Ovary (tissue), 9 donors: ENCODE results near the gene CAPZA1. TPM values are rescaled to one million over a fixed set of nuclear protein-coding genes. Genes with fewer than 3 reads are reported as not detected.

ENCODE experiments used
- DNase-seq, 5 donors: peaks; one replicate each; pipeline ENCODE4 v3.0.0-alpha.2; 2019 to 2020
- H3K27ac ChIP-seq, 2 donors: fragments of 200-600 bp; one replicate each; pipeline versions ENCODE4 v1.5.1 to v1.8.0; 2019 to 2022
- H3K27me3 ChIP-seq: fragments of 200-600 bp; one replicate; pipeline ENCODE4 v1.8.0; 2022
- H3K36me3 ChIP-seq: fragments of 200-600 bp; sonication (generic); one replicate; pipeline ENCODE4 v1.5.1; 2019
- H3K4me1 ChIP-seq: one replicate; pipeline ENCODE4 v1.8.1; 2013; ENCODE audit warnings: mild to moderate bottlenecking, moderate library complexity; ENCODE audit not compliant: insufficient read depth
- H3K4me3 ChIP-seq: fragments of 200-600 bp; sonication (generic); one replicate; pipeline ENCODE4 v1.5.1; 2017
- H3K9me3 ChIP-seq, 2 donors: fragments of 200-600 bp in 1 of 2; sonication (generic) in 1 of 2; one replicate each; pipeline versions ENCODE4 v1.5.1 to v1.8.1; 2013 to 2019; ENCODE audit warnings: mild to moderate bottlenecking in 1 of 2, moderate library complexity in 1 of 2
- EP300 ChIP-seq: sonication (generic); formaldehyde crosslinking; IDR thresholded peaks from one replicate; pipeline ENCODE4 v1.6.1; 2017; ENCODE audit warnings: antibody characterized with exemption
- POLR2A ChIP-seq: fragments of 450-650 bp; IDR thresholded peaks from one replicate; pipeline ENCODE4 v1.6.1; 2017; ENCODE audit warnings: antibody characterized with exemption, mild to moderate bottlenecking, moderate library complexity
- WGBS, 3 donors: extraction: QIAGEN DNeasy Blood & Tissue Kit in 1 of 3; methylation state at CpG; one replicate each; pipeline versions ENCODE4 v1.1.5 to v1.1.7; 2013 to 2017; 5-methylcytosine and 5-hydroxymethylcytosine counted together
- intact Hi-C, 4 donors: fragments of 100-400 bp; cut with DNase I; formaldehyde crosslinking; loops; one replicate each; pipeline versions ENCODE4 v1.11.0 to v1.15.1; 2022 to 2023
- polyA plus RNA-seq, 2 donors: library from polyadenylated mRNA; stranded (reverse); fragments of 200-250 nt in 1 of 2; fragments of 350-450 nt in 1 of 2; fragmentation: Illumina TruSeq in 1 of 2; extraction: RNeasy Lipid Tissue Mini Kit (QIAGEN cat#74804) in 1 of 2; gene quantifications; one replicate each; pipeline ENCODE4 v1.2.3, GENCODE V29; 2013 to 2014
- total RNA-seq, 7 donors: library from RNA; depleted of rRNA in 2 of 7; stranded (reverse); fragments of >200 nt in 2 of 7; fragmentation: NEBNext Ultra II Directional in 3 of 7; extraction: Animal tissue kit (Norgen Biotek cat#: 25700) in 3 of 7; gene quantifications; one replicate each; pipeline versions ENCODE4 v1.1.0 to v1.2.4, GENCODE V29; 2016 to 2023
- TF ChIP-seq, protein P1 (sequence below), 3 donors: fragments of 450-650 bp in 2 of 3; fragments of 200-600 bp in 1 of 3; IDR thresholded peaks; one replicate each; pipeline versions ENCODE4 v1.5.1 to v1.8.0; 2016 to 2022; ENCODE audit warnings: antibody characterized with exemption in 3 of 3, mild to moderate bottlenecking in 1 of 3
- donor health status: DM: no; HTN: no; CAD: no; lungs with moderate emphysema.
- donor health status: DM: no; HTN: no; CAD: no.
- donor health status: Bipolar disorder and iron deficiency.
- donor health status: DM: yes; HTN: yes; CAD: no.
- donor health status: DM: no; HTN: no; CAD: no.
- donor health status: DM: yes; HTN: yes; CAD: no.

CAPZA1 gene
- total and polyA plus RNA-seq, 9 donors, result 31.3 to 81.2 (median 66.9) TPM

DNA sequence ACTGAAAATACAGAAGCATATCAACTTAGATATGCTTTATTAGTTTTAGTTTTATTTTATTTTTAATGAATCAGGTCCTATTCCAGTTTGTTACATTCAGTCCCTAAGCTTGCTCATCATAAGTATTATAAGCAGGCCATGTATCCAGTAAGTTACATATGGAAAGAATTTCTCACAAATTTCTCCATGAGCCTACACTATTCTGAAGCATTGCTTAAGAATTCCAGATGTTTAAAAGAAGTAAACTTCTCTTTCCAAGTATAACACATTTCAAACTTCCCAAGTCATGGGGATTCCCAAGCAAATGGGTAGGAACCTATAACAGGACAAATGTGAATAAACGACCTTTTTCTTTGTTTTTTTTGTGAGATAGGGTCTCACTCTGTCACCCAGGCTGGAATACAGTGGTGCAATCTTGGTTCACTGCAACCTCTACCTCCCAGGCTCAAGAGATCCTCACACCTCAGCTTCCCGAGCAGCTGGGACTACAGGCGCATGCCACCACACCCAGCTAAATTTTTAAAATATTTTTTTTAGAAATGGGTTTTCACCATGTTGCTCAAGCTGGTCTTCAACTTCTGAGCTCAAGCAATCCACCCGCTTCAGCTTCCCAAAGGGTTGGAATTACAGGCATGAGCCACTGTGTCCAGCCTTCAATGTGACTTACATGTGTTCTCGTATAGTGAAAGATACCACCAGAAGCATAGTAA, 39.7 kb upstream of the CAPZA1 start:
- H3K4me3 ChIP-seq, result no peak overlapping the region
- 86 to 87% (median 87%) methylated on average over 5 of the region's 5 CpGs for WGBS, 3 donors
- H3K4me1 ChIP-seq, result no peaks in the 10 kb centered on the region
- no peaks in the 10 kb centered on the region for H3K27me3 ChIP-seq
- no peaks in the 10 kb centered on the region for H3K9me3 ChIP-seq
- DNase-seq, result no peak
- no peak overlapping the region for H3K27ac ChIP-seq
- intact Hi-C loops, result no loop called here
- TF ChIP-seq EP300 (no peak), POLR2A (no peak)
- TF ChIP-seq, protein P1, sequence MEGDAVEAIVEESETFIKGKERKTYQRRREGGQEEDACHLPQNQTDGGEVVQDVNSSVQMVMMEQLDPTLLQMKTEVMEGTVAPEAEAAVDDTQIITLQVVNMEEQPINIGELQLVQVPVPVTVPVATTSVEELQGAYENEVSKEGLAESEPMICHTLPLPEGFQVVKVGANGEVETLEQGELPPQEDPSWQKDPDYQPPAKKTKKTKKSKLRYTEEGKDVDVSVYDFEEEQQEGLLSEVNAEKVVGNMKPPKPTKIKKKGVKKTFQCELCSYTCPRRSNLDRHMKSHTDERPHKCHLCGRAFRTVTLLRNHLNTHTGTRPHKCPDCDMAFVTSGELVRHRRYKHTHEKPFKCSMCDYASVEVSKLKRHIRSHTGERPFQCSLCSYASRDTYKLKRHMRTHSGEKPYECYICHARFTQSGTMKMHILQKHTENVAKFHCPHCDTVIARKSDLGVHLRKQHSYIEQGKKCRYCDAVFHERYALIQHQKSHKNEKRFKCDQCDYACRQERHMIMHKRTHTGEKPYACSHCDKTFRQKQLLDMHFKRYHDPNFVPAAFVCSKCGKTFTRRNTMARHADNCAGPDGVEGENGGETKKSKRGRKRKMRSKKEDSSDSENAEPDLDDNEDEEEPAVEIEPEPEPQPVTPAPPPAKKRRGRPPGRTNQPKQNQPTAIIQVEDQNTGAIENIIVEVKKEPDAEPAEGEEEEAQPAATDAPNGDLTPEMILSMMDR (IDR thresholded peaks at IDR 0.05), result no peak
- H3K36me3 ChIP-seq, result no peaks in the 10 kb centered on the region

DNA sequence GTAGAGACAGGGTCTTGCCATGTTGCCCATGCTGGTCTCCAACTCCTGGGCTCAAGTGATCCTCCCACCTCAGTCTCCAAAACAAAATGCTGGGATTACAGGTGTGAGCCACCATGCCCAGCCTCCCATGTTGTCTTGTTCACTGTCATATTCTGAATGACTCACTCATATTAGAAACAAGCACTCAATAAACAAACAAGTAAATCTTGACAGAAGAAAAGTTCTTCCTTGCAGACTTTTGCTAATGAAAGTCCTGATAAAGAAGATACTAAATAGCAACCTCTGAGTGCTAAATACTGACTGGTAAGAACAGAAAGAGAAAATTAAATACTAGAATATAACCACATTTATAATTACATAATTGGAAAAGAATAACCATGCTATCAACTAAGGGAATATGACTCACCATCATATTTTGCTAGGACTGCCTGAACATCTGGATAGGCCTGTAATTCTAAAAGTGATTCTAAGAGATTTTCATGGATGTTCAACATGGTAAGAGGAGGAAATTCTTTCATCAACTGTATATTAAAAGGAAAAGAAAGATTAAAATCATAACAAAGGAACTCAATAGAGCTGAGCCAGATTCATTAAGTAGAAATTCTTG, 37.9 kb upstream of the CAPZA1 start:
- intact Hi-C loops, result no loop called here
- H3K4me1 ChIP-seq, result no peaks in the 10 kb centered on the region
- no peak for DNase-seq
- TF ChIP-seq EP300, result no peak
- TF ChIP-seq POLR2A, result no peak
- TF ChIP-seq, protein P1 (IDR thresholded peaks at IDR 0.05), result no peak
- H3K4me3 ChIP-seq, result no peak overlapping the region
- no peaks in the 10 kb centered on the region for H3K27me3 ChIP-seq
- no peaks in the 10 kb centered on the region for H3K36me3 ChIP-seq
- no peaks in the 10 kb centered on the region for H3K9me3 ChIP-seq
- H3K27ac ChIP-seq, result no peak overlapping the region

DNA sequence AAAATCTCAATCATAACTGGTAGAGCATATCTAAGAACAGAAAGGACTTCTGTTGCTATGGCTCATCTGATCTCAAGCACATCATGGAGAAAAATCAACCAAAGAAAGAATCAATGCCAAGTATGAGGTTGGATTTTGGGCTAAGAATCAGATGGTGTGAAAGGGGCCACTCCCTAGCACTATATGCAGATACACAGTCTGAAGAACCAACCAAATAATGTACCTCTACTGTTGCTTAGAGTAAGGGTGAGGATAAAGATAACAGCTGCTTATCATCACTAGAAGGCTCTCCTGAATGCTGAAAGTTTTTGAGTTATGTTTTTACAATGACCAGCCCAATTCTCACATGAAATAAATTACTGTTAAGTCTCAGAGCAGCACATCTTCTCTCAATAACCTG, 36.3 kb upstream of the CAPZA1 start:
- Histone ChIP-seq H3K36me3 (no peaks in the 10 kb centered on the region), H3K27me3 (no peaks in the 10 kb centered on the region), H3K27ac (no peak overlapping the region), H3K4me1 (no peaks in the 10 kb centered on the region), H3K9me3 (no peaks in the 10 kb centered on the region), H3K4me3 (no peak overlapping the region)
- no peak for DNase-seq
- TF ChIP-seq EP300, result no peak
- TF ChIP-seq POLR2A, result no peak
- TF ChIP-seq, protein P1 (IDR thresholded peaks at IDR 0.05), result no peak
- intact Hi-C loops, result no loop called here

DNA sequence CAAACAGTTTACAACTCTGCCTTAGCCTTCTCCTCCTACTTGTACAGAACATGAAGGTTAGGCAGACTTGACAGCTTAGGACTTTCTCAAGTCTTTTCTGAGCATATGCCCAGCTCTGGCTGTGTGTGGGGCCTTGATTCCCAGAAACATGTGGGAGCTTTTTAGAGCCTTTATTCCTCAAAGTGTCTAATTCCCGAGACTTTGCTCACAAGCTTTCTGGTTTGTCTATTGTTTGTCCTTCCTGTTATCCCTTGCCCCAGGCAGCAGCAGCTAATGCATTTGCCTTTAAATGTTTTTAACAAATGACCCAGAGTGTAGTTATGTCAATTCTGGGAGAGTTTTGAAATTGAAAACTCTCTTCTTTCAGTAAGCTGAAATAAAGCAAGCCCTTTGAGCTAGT, 29.9 kb upstream of the CAPZA1 start:
- no peak overlapping the region for H3K4me3 ChIP-seq
- peaks cover 0 to 4% of the 10 kb centered on the region in 2 donors for H3K9me3 ChIP-seq
- TF ChIP-seq POLR2A, result no peak
- no peak for TF ChIP-seq EP300
- TF ChIP-seq, protein P1 (IDR thresholded peaks at IDR 0.05), result no peak
- H3K27me3 ChIP-seq, result no peaks in the 10 kb centered on the region
- H3K27ac ChIP-seq, result no peak overlapping the region
- DNase-seq, result no peak
- H3K4me1 ChIP-seq, result no peaks in the 10 kb centered on the region
- no peaks in the 10 kb centered on the region for H3K36me3 ChIP-seq
- WGBS, 3 donors, result 93 to 100% (median 98%) methylated on average over 1 of the region's 1 CpG
- intact Hi-C loops, result no loop called here
